Esophagus squamous epithelium (tissue), 5 donors: ENCODE data around the gene CNOT4. TPM values are rescaled to one million over a fixed set of nuclear protein-coding genes. Genes with fewer than 3 reads are reported as not detected.

ENCODE experiments used
- DNase-seq: peaks from one replicate; lab custom pipeline; 2025; lab: John Stamatoyannopoulos, UW
- H3K27ac ChIP-seq, 4 donors: fragments of 200-600 bp; sonication (generic); one replicate each; pipeline ENCODE4 v1.5.1; 2016 to 2019; ENCODE audit warnings: mild to moderate bottlenecking in 1 of 4
- H3K27me3 ChIP-seq, 4 donors: fragments of 200-600 bp; sonication (generic); 1 replicate in 3 of 4; 2 replicates in 1 of 4; pipeline versions ENCODE4 v1.5.1 to v1.6.0; 2017 to 2021; ENCODE audit warnings: antibody characterized with exemption in 1 of 4
- H3K36me3 ChIP-seq, 3 donors: fragments of 200-600 bp; sonication (generic); one replicate each; pipeline ENCODE4 v1.5.1; 2016 to 2019
- H3K4me1 ChIP-seq, 3 donors: fragments of 200-600 bp; sonication (generic); one replicate each; pipeline ENCODE4 v1.5.1; 2017 to 2019
- H3K4me3 ChIP-seq, 4 donors: fragments of 200-600 bp; sonication (generic); 1 replicate in 3 of 4; 2 replicates in 1 of 4; pipeline ENCODE4 v1.5.1; 2016 to 2019; ENCODE audit warnings: mild to moderate bottlenecking in 2 of 4, moderate library complexity in 1 of 4
- H3K9me3 ChIP-seq, 3 donors: fragments of 200-600 bp; sonication (generic); one replicate each; pipeline ENCODE4 v1.5.1; 2016 to 2019
- CTCF ChIP-seq, 6 experiments: fragments of 450-650 bp in 4 of 6; fragments of 200-600 bp in 2 of 6; sonication (generic) in 2 of 6; IDR thresholded peaks; one replicate each; pipeline ENCODE4 v1.5.1; 2016 to 2019; ENCODE audit warnings: antibody characterized with exemption in 6 of 6, mild to moderate bottlenecking in 4 of 6, moderate library complexity in 4 of 6
- POLR2A ChIP-seq, 4 donors: fragments of 450-650 bp; IDR thresholded peaks; one replicate each; pipeline ENCODE4 v1.6.1; 2017; ENCODE audit warnings: antibody characterized with exemption in 4 of 4, mild to moderate bottlenecking in 4 of 4, moderate library complexity in 3 of 4
- WGBS, 2 donors: methylation state at CpG; one replicate each; pipeline ENCODE4 v1.1.5; 2018; 5-methylcytosine and 5-hydroxymethylcytosine counted together
- intact Hi-C: fragments of 100-400 bp; cut with DNase I; formaldehyde crosslinking; loops from one replicate; pipeline ENCODE4 v1.15.0; 2022
- total RNA-seq, 4 donors: library from RNA; depleted of rRNA; stranded (reverse); fragments of >200 nt; gene quantifications; one replicate each; pipeline ENCODE4 v1.1.0, GENCODE V29; 2016
- donor health status: DM: yes; HTN: yes; CAD: no.

CNOT4 gene
- total RNA-seq, 4 donors from 2014 or later, result 7.3 to 20.0 (median 14.0) TPM

- H3K27ac ChIP-seq, result no peak overlapping the region
- no peaks in the 10 kb centered on the region for H3K27me3 ChIP-seq
- H3K9me3 ChIP-seq, result no peaks in the 10 kb centered on the region
- H3K4me3 ChIP-seq, result no peak overlapping the region
- intact Hi-C loops, result loop anchor here (5.0 kb wide), 1 partner anchor 56 kb away; no protein-coding TSS in a partner anchor
- DNase-seq, result no peak
- TF ChIP-seq CTCF (IDR thresholded peaks at IDR 0.05) (no peak), POLR2A (IDR thresholded peaks at IDR 0.05) (no peak)
- no peaks in the 10 kb centered on the region for H3K36me3 ChIP-seq
- 81 to 86% methylated on average over 5 of the region's 5 CpGs for WGBS, 2 donors
- H3K4me1 ChIP-seq, result peaks cover 0 to 11% (median 0%) of the 10 kb centered on the region in 3 donors
Measured at GRCh38 chr7:135337977-135338550, 171.8 kb downstream of the CNOT4 start.

GRCh38 chr7:135337506-135337905, 172.4 kb downstream of the CNOT4 start:
- H3K4me1 ChIP-seq, result peaks cover 0 to 11% (median 0%) of the 10 kb centered on the region in 3 donors
- TF ChIP-seq CTCF (IDR thresholded peaks at IDR 0.05) (no peak), POLR2A (IDR thresholded peaks at IDR 0.05) (no peak)
- 63 to 83% methylated on average over 4 to 5 of the region's 5 CpGs for WGBS, 2 donors
- no peak for DNase-seq
- H3K27ac ChIP-seq, result no peak overlapping the region
- H3K9me3 ChIP-seq, result no peaks in the 10 kb centered on the region
- H3K4me3 ChIP-seq, result no peak overlapping the region
- no peaks in the 10 kb centered on the region for H3K36me3 ChIP-seq
- intact Hi-C loops, result loop anchor here (5.0 kb wide), 1 partner anchor 55 kb away; no protein-coding TSS in a partner anchor
- H3K27me3 ChIP-seq, result no peaks in the 10 kb centered on the region

DNA sequence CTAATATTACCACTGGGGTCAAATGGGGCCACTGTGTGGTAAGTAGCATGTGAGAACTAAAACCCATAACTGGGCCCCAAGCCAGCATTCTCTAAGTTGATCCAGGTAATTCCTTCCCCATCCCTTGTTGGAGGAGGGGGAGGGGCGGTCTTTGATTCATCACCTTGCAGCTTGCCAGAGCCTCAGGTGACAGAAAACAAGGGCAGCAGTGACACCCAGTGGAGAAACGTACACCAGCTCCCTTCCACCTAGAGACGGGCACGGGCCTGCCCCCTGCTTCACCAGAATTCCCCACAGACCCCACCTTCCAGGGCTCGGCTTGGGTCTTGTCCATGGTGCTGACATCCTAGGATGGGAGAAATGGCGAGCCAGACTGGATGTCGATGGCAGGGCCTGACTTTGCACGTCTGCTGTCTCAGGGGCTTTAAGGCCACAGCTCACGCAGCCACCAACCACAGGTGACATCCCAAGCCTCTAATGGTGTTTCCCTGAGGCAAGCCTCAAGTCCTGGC, 174.2 kb downstream of the CNOT4 start:
- no peak for DNase-seq
- no peaks in the 10 kb centered on the region for H3K36me3 ChIP-seq
- intact Hi-C loops, result loop anchor here (5.0 kb wide), 1 partner anchor 53 kb away; no protein-coding TSS in a partner anchor
- peaks cover 0 to 5% (median 0%) of the 10 kb centered on the region in 4 donors for H3K27me3 ChIP-seq
- 26 to 34% methylated on average over 4 of the region's 9 CpGs for WGBS, 2 donors
- peaks cover 0 to 11% (median 0%) of the 10 kb centered on the region in 3 donors for H3K4me1 ChIP-seq
- H3K4me3 ChIP-seq, result no peak overlapping the region
- H3K27ac ChIP-seq, result no peak overlapping the region
- no peaks in the 10 kb centered on the region for H3K9me3 ChIP-seq
- TF ChIP-seq CTCF (IDR thresholded peaks at IDR 0.05) (peak in 5 of 6 experiments; percentile 31 to 86 (median 63)), POLR2A (IDR thresholded peaks at IDR 0.05) (no peak)

DNA sequence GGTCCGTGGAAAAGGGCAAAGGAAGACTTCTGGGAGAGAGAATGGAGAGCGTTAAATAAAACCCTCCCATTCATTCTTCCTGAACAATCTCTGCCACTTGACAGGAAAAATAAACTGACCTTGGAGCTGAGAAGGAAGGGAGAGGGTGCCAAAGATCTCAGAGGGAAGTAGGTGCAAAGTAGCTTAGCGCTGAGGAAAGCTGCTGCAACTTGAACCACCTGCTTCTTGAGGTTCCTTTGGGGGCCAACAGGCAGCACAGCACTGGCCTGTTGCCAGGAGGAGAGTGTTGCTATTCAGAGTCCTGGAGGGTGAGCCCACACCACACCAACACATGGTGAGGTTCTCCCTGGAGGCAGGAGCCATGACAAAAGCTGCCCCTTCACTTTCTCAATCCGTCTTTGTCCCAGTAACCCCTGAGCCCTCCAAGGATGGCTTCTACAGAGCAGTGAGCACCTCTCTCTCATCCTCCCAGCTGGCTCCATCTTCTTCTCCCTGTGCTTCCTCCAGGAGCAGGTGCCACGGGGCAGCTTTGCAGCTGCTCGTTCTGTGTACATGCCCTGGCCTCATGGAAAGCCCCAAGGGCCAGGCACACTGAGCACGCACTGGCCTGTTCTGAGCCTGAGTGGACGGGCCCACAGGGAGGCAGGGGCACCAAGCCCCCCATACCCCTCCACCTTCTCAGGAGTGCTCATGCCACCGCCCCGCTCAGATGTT, 174.9 kb downstream of the CNOT4 start:
- Histone ChIP-seq H3K4me1 (peaks cover 0 to 11% (median 0%) of the 10 kb centered on the region in 3 donors), H3K27ac (no peak overlapping the region), H3K27me3 (peaks cover 0 to 8% (median 0%) of the 10 kb centered on the region in 4 donors), H3K36me3 (no peaks in the 10 kb centered on the region), H3K9me3 (no peaks in the 10 kb centered on the region), H3K4me3 (no peak overlapping the region)
- TF ChIP-seq CTCF (IDR thresholded peaks at IDR 0.05), result no peak
- no peak for TF ChIP-seq POLR2A (IDR thresholded peaks at IDR 0.05)
- no peak for DNase-seq
- WGBS, 2 donors, result 42 to 81% methylated on average over 2 to 3 of the region's 10 CpGs
- intact Hi-C loops, result loop anchor here (5.0 kb wide), 1 partner anchor 53 kb away; no protein-coding TSS in a partner anchor

GRCh38 chr7:135333946-135334345, 176.0 kb downstream of the CNOT4 start:
- Histone ChIP-seq H3K27ac (no peak overlapping the region), H3K36me3 (no peaks in the 10 kb centered on the region), H3K27me3 (peaks cover 0 to 16% (median 0%) of the 10 kb centered on the region in 4 donors), H3K9me3 (no peaks in the 10 kb centered on the region), H3K4me1 (peaks cover 0 to 11% (median 0%) of the 10 kb centered on the region in 3 donors), H3K4me3 (no peak overlapping the region)
- DNase-seq, result no peak
- 90 to 100% methylated on average over 1 of the region's 1 CpG for WGBS, 2 donors
- TF ChIP-seq CTCF (IDR thresholded peaks at IDR 0.05), result no peak
- TF ChIP-seq POLR2A (IDR thresholded peaks at IDR 0.05), result no peak
- intact Hi-C loops, result no loop called here
